H1 (cell line): Measurements from ENCODE around the gene SS18L1. TPM values are rescaled to one million over a fixed set of nuclear protein-coding genes. Genes with fewer than 3 reads are reported as not detected.

ENCODE experiments used
- CTCF ChIA-PET: fragments of 300-600 bp; sonication (Branson Sonifier 250); formaldehyde crosslinking; loops from one replicate; lab custom pipeline; 2021; ENCODE audit not compliant: partially characterized antibody; lab: Charles Lee
- POLR2A ChIA-PET: fragments of 300-600 bp; sonication (Branson Sonifier 250); formaldehyde crosslinking; loops from one replicate; lab custom pipeline; 2021; ENCODE audit warnings: inconsistent platforms; ENCODE audit not compliant: partially characterized antibody; lab: Charles Lee
- DNase-seq, 2 experiments: peaks; one replicate each; pipeline versions ENCODE4 v3.0.0 to v3.0.0-alpha.2; 2010 to 2022; ENCODE audit warnings: low spot score in 2 of 2, low read depth in 1 of 2, mixed read lengths in 1 of 2
- FAIRE-seq: peaks from 2 replicates; lab custom pipeline; 2011; peaks lifted over from hg19 to GRCh38; lab: Jason Lieb, UNC
- H2AFZ ChIP-seq: 2 replicates; pipeline ENCODE4 v1.8.1; 2012; ENCODE audit warnings: low read length, inconsistent platforms
- H2AK5ac ChIP-seq: 2 replicates; pipeline ENCODE4 v1.6.1; 2013; ENCODE audit warnings: low read depth, low read length
- H2BK120ac ChIP-seq: replicated peaks from 2 replicates; pipeline ENCODE3; 2013; ENCODE audit warnings: low read depth, low read length, inconsistent platforms
- H2BK12ac ChIP-seq: 2 replicates; pipeline ENCODE4 v1.6.1; 2013; ENCODE audit warnings: low read depth, low read length
- H2BK15ac ChIP-seq: 2 replicates; pipeline ENCODE4 v1.6.1; 2013; ENCODE audit warnings: low read length
- H2BK20ac ChIP-seq: 2 replicates; pipeline ENCODE4 v1.6.1; 2013; ENCODE audit warnings: low read length
- H2BK5ac ChIP-seq: 2 replicates; pipeline ENCODE4 v1.6.1; 2013; ENCODE audit warnings: low read depth, low read length
- H3K14ac ChIP-seq: 2 replicates; pipeline ENCODE4 v1.6.1; 2013; ENCODE audit warnings: inconsistent platforms; ENCODE audit not compliant: insufficient read length
- H3K18ac ChIP-seq: 2 replicates; pipeline ENCODE4 v1.6.1; 2013; ENCODE audit warnings: low read length; ENCODE audit errors: extremely low read depth
- H3K23ac ChIP-seq: 2 replicates; pipeline ENCODE4 v1.6.1; 2013; ENCODE audit warnings: inconsistent platforms; ENCODE audit not compliant: insufficient read length
- H3K23me2 ChIP-seq: 2 replicates; pipeline ENCODE4 v1.6.1; 2013; ENCODE audit warnings: low read depth, low read length
- H3K27ac ChIP-seq: 2 replicates; pipeline ENCODE4 v1.6.1; 2011; ENCODE audit warnings: low read depth, low read length, inconsistent platforms
- H3K27me3 ChIP-seq, 4 experiments: replicated peaks in 1 of 4; 1 replicate in 1 of 4; 2 replicates in 3 of 4; pipeline versions ENCODE4 v1.6.1 to v1.8.1; 2011 to 2013; ENCODE audit warnings: low read length in 3 of 4, mild to moderate bottlenecking in 3 of 4, inconsistent platforms in 2 of 4, mixed read lengths in 2 of 4, moderate library complexity in 1 of 4; ENCODE audit not compliant: control insufficient read depth in 3 of 4, insufficient read depth in 3 of 4; ENCODE audit errors: extremely low read depth in 1 of 4
- H3K36me3 ChIP-seq, 4 experiments: 2 replicates each; pipeline versions ENCODE4 v1.6.1 to v1.8.1; 2011 to 2013; ENCODE audit warnings: mild to moderate bottlenecking in 4 of 4, low read length in 3 of 4, moderate library complexity in 2 of 4, control low read depth in 1 of 4, inconsistent platforms in 1 of 4; ENCODE audit not compliant: insufficient read depth in 4 of 4, control insufficient read depth in 2 of 4
- H3K4ac ChIP-seq: replicated peaks from 2 replicates; pipeline ENCODE3; 2013; ENCODE audit warnings: low read length, low read depth, mixed read lengths, inconsistent platforms; ENCODE audit not compliant: insufficient read length
- H3K4me1 ChIP-seq, 4 experiments: replicated peaks in 1 of 4; 1 replicate in 1 of 4; 2 replicates in 3 of 4; pipeline versions ENCODE4 v1.6.1 to v1.8.1; 2011 to 2013; ENCODE audit warnings: low read length in 3 of 4, inconsistent platforms in 2 of 4, mixed read lengths in 1 of 4; ENCODE audit not compliant: insufficient read depth in 4 of 4, control insufficient read depth in 3 of 4
- H3K4me2 ChIP-seq, 2 experiments: 2 replicates each; pipeline versions ENCODE4 v1.6.1 to v1.8.1; 2011 to 2013; ENCODE audit warnings: low read depth in 2 of 2, low read length in 2 of 2, control low read depth in 1 of 2, inconsistent platforms in 1 of 2, mild to moderate bottlenecking in 1 of 2; ENCODE audit not compliant: insufficient read depth in 1 of 2
- H3K4me3 ChIP-seq, 4 experiments: fragments of 200-600, 300-600 bp in 1 of 4; sonication (generic), shearing (Covaris generic), sonication (Bioruptor Twin) in 1 of 4; 2 replicates each; pipeline versions ENCODE4 v1.5.1 to v1.8.1; 2011 to 2016; ENCODE audit warnings: low read length in 4 of 4, low read depth in 3 of 4, control low read depth in 2 of 4, inconsistent platforms in 2 of 4, mild to moderate bottlenecking in 2 of 4, mixed read lengths in 1 of 4, moderate library complexity in 1 of 4; ENCODE audit not compliant: insufficient read depth in 2 of 4; ENCODE audit errors: extremely low read depth in 1 of 4
- H3K56ac ChIP-seq: replicated peaks from 2 replicates; pipeline ENCODE3; 2013; ENCODE audit warnings: low read depth, mild to moderate bottlenecking, mixed read lengths, low read length, inconsistent platforms; ENCODE audit not compliant: insufficient read length
- H3K79me1 ChIP-seq: 2 replicates; pipeline ENCODE4 v1.6.1; 2013; ENCODE audit warnings: low read depth, low read length, control low read depth
- H3K79me2 ChIP-seq, 2 experiments: 2 replicates each; pipeline versions ENCODE4 v1.6.1 to v1.8.1; 2012 to 2013; ENCODE audit warnings: low read length in 2 of 2, mild to moderate bottlenecking in 2 of 2, inconsistent platforms in 1 of 2; ENCODE audit not compliant: insufficient read depth in 2 of 2, control insufficient read depth in 1 of 2
- H3K9ac ChIP-seq, 4 experiments: replicated peaks in 1 of 4; 1 replicate in 1 of 4; 2 replicates in 3 of 4; pipeline versions ENCODE4 v1.6.1 to v1.8.1; 2011 to 2013; ENCODE audit warnings: low read depth in 3 of 4, low read length in 3 of 4, control low read depth in 2 of 4, mild to moderate bottlenecking in 2 of 4, moderate library complexity in 2 of 4, inconsistent platforms in 1 of 4; ENCODE audit errors: extremely low read depth in 1 of 4
- H3K9me3 ChIP-seq, 2 experiments: 2 replicates each; pipeline versions ENCODE4 v1.6.1 to v1.8.1; 2012 to 2013; ENCODE audit warnings: mild to moderate bottlenecking in 2 of 2, moderate library complexity in 2 of 2, control low read depth in 1 of 2, inconsistent platforms in 1 of 2, low read depth in 1 of 2, low read length in 1 of 2, mixed read lengths in 1 of 2; ENCODE audit not compliant: insufficient read depth in 2 of 2
- H4K20me1 ChIP-seq, 2 experiments: replicated peaks in 1 of 2; 2 replicates each; pipeline versions ENCODE3 to v1.8.1; 2011 to 2013; ENCODE audit warnings: inconsistent platforms in 2 of 2, low read length in 2 of 2, mild to moderate bottlenecking in 1 of 2; ENCODE audit not compliant: insufficient read depth in 2 of 2, control insufficient read depth in 1 of 2
- H4K5ac ChIP-seq: 2 replicates; pipeline ENCODE4 v1.6.1; 2013; ENCODE audit warnings: low read length, low read depth, mixed read lengths, inconsistent platforms; ENCODE audit not compliant: insufficient read length
- H4K8ac ChIP-seq: 2 replicates; pipeline ENCODE4 v1.8.0; 2013; ENCODE audit warnings: mild to moderate bottlenecking, moderate library complexity, low read length, inconsistent platforms; ENCODE audit not compliant: insufficient read depth; ENCODE audit errors: extremely low read depth
- H4K91ac ChIP-seq: replicated peaks from 2 replicates; pipeline ENCODE3; 2013; ENCODE audit warnings: low read length, mixed read lengths, inconsistent platforms; ENCODE audit not compliant: insufficient read length
- BACH1 ChIP-seq: IDR thresholded peaks from 2 replicates; pipeline ENCODE4 v1.6.1; 2012; ENCODE audit warnings: low read length, improper control_type of control experiment
- BRCA1 ChIP-seq: IDR thresholded peaks from 2 replicates; pipeline ENCODE4 v1.6.1; 2012; ENCODE audit warnings: low read depth, low read length, improper control_type of control experiment
- HDAC6 ChIP-seq: IDR thresholded peaks from one replicate; pipeline ENCODE4 v1.7.1; 2012; ENCODE audit warnings: low read depth, mild to moderate bottlenecking, inconsistent platforms, low read length, moderate library complexity
- NRF1 ChIP-seq: IDR thresholded peaks from 2 replicates; pipeline ENCODE4 v1.6.1; 2011; ENCODE audit warnings: mild to moderate bottlenecking, low read depth, low read length, improper control_type of control experiment
- RAD21 ChIP-seq, 2 experiments: IDR thresholded peaks in 1 of 2; conservative IDR thresholded peaks in 1 of 2; 2 replicates each; pipeline ENCODE4 v1.6.1; 2011; ENCODE audit warnings: low read depth in 2 of 2, low read length in 2 of 2, improper control_type of control experiment in 1 of 2, inconsistent platforms in 1 of 2, mild to moderate bottlenecking in 1 of 2, moderate library complexity in 1 of 2
- RFX5 ChIP-seq: IDR thresholded peaks from 2 replicates; pipeline ENCODE4 v1.6.1; 2011; ENCODE audit warnings: low read depth, low read length, improper control_type of control experiment, borderline replicate concordance
- SAP30 ChIP-seq: fragments of 300-600 bp; sonication (generic); IDR thresholded peaks from 2 replicates; pipeline ENCODE4 v1.7.1; 2012; ENCODE audit warnings: low read length, moderate library complexity, mild to moderate bottlenecking, inconsistent platforms; ENCODE audit not compliant: insufficient read depth, insufficient replicate concordance
- SP1 ChIP-seq: IDR thresholded peaks from 2 replicates; pipeline ENCODE4 v1.6.1; 2011; ENCODE audit warnings: low read depth, low read length
- SP4 ChIP-seq: IDR thresholded peaks from 2 replicates; pipeline ENCODE4 v1.6.1; 2012; ENCODE audit warnings: low read length, inconsistent platforms
- SUZ12 ChIP-seq: fragments of 200-600 bp; sonication (generic); IDR thresholded peaks from 2 replicates; pipeline ENCODE4 v1.6.1; 2012; ENCODE audit warnings: mild to moderate bottlenecking, inconsistent platforms, low read length, moderate library complexity, mixed read lengths
- YY1 ChIP-seq: IDR thresholded peaks from 2 replicates; pipeline ENCODE4 v1.6.1; 2011; ENCODE audit warnings: low read depth, mild to moderate bottlenecking, low read length
- ZNF274 ChIP-seq: IDR thresholded peaks from 2 replicates; pipeline ENCODE4 v1.7.0; 2012; ENCODE audit warnings: low read length, borderline replicate concordance; ENCODE audit errors: extremely low read depth
- WGBS, 2 experiments: shearing (Covaris generic) in 1 of 2; methylation state at CpG; one replicate each; pipeline versions ENCODE4 v1.1.6 to v1.1.7; 2013 to 2015; ENCODE audit warnings: low lambda C conversion rate in 2 of 2, mixed read lengths in 2 of 2, inconsistent platforms in 1 of 2, low coverage in 1 of 2, missing lambda C conversion rate in 1 of 2; ENCODE audit not compliant: insufficient replicate concordance in 2 of 2, insufficient coverage in 1 of 2, insufficient read length in 1 of 2; ENCODE audit errors: extremely low coverage in 1 of 2, missing lambda C conversion rate in 1 of 2; 5-methylcytosine and 5-hydroxymethylcytosine counted together
- polyA plus RNA-seq, 7 experiments: library from polyadenylated mRNA; depleted of rRNA in 3 of 7; stranded (reverse) in 5 of 7; unstranded in 2 of 7; fragments of >200 nt in 5 of 7; fragments of 200-250 nt in 2 of 7; gene quantifications; 1 replicate in 5 of 7; 2 replicates in 1 of 7; 4 replicates in 1 of 7; pipeline versions ENCODE4 v1.2.1 to v1.2.3, GENCODE V29; 2011 to 2013; ENCODE audit warnings: missing spikeins in 2 of 7, mixed read lengths in 2 of 7
- total RNA-seq: library from RNA; stranded (reverse); fragmentation: NEBNext Ultra II Directional; extraction: Animal tissue kit (Norgen Biotek cat#: 25700); gene quantifications from 2 replicates; pipeline ENCODE4 v1.2.1, GENCODE V29; 2021

SS18L1 gene
- total and polyA plus RNA-seq, 2 of the 8 experiments (the other 6 are each of a cell fraction or from before 2014, with no cell fraction given) = 28.4 to 29.7 TPM

- peaks cover 0 to 3% of the 10 kb centered on the region in 2 experiments; a peak in 1 of 4 replicates for H3K9me3 ChIP-seq
- H3K27me3 ChIP-seq = peaks cover 0 to 33% (median 17%) of the 10 kb centered on the region in 4 experiments; a peak in 6 of 7 replicates
- 0 out of 2 replicates have a peak, but pooled peaks cover 2% of the 10 kb centered on the region for H3K79me1 ChIP-seq
- H3K23ac ChIP-seq = no peak overlapping the region
- H3K4ac ChIP-seq = no peak overlapping the region
- no peak overlapping the region for H2BK20ac ChIP-seq
- H3K23me2 ChIP-seq = peaks cover 21% of the 10 kb centered on the region
- no peak overlapping the region for H2BK15ac ChIP-seq
- no peak overlapping the region for H3K9ac ChIP-seq
- H2BK120ac ChIP-seq = no peak overlapping the region
- H4K20me1 ChIP-seq = peaks cover 0 to 21% of the 10 kb centered on the region in 2 experiments
- H2BK12ac ChIP-seq = no peak overlapping the region
- no peak for TF ChIP-seq SP4
- no peak for TF ChIP-seq RAD21 (IDR thresholded peaks at IDR 0.05 in 1 of 2, conservative IDR thresholded peaks at IDR 0.05 in 1 of 2; ENCODE audit: low read depth in 2 of 2, low read length in 2 of 2)
- no peak for TF ChIP-seq RFX5
- TF ChIP-seq SAP30 = no peak
- no peak for TF ChIP-seq SP1
- no peak for TF ChIP-seq HDAC6
- TF ChIP-seq BRCA1 = no peak
- no peak for TF ChIP-seq NRF1
- TF ChIP-seq ZNF274 = no peak
- no peak for TF ChIP-seq BACH1
- no peak for TF ChIP-seq YY1
- TF ChIP-seq SUZ12 = no peak
- DNase-seq = no peak
- H3K27ac ChIP-seq = no peak overlapping the region
- ChIA-PET CTCF (interaction anchor here (0.6 to 1.8 kb wide), 4 partner anchors 10 to 167 kb away, joined by 3 read pairs; no protein-coding TSS in a partner anchor), POLR2A (interaction anchor here (2.0 to 2.2 kb wide), 2 partner anchors 9 to 12 kb away, joined by 6 to 7 read pairs; partner anchors contain the start of gene OSBPL2)
- H2AK5ac ChIP-seq = no peak overlapping the region
- H4K91ac ChIP-seq = no peak overlapping the region
- H4K5ac ChIP-seq = no peak overlapping the region
- H3K4me1 ChIP-seq = peaks cover 0 to 15% (median 11%) of the 10 kb centered on the region in 4 experiments; a peak in 6 of 7 replicates
- FAIRE-seq = no peak
- no peak overlapping the region for H3K18ac ChIP-seq
- H3K4me3 ChIP-seq = no peak overlapping the region
- no peaks in the 10 kb centered on the region for H3K36me3 ChIP-seq
- no peak overlapping the region for H3K56ac ChIP-seq
- H3K14ac ChIP-seq = no peak overlapping the region
- no peaks in the 10 kb centered on the region for H3K79me2 ChIP-seq
- no peak overlapping the region for H3K4me2 ChIP-seq
- no peak overlapping the region for H2BK5ac ChIP-seq
- 87% methylated on average over 16 of the region's 17 CpGs; no CpG with 5 or more reads in 1 of the 2 experiments for WGBS, 2 experiments
- H4K8ac ChIP-seq = peak overlapping the region; percentile 3; the same call in 1 of the 2 replicates
- H2AFZ ChIP-seq = no peak overlapping the region
Measured at GRCh38 chr20:62225820-62226635, 82.5 kb downstream of the SS18L1 start.
